ENCODE measurements around the gene CTNNA2.

CTNNA2 gene

GRCh38 chr2:79981316-79981715 is 468.5 kb downstream of the CTNNA2 start:
- H3K4me1 ChIP-seq: no peaks in the 10 kb centered on the region
- no peak overlapping the region for H3K4me3 ChIP-seq
- no peak overlapping the region for H3K9ac ChIP-seq
- H3K36me3 ChIP-seq: no peaks in the 10 kb centered on the region
- TF ChIP-seq Cebpa-rat (IDR thresholded peaks at IDR 0.05): no peak
- H3K27me3 ChIP-seq: no peaks in the 10 kb centered on the region
- H3K27ac ChIP-seq: no peak overlapping the region
- no peaks in the 10 kb centered on the region for H4K20me1 ChIP-seq
- H3K4me2 ChIP-seq: no peak overlapping the region
- H3K9me3 ChIP-seq (replicated peaks in 1 of 11): no peaks in the 10 kb centered on the region

- no peaks in the 10 kb centered on the region for H3K27me3 ChIP-seq
- no peaks in the 10 kb centered on the region for H3K9me3 ChIP-seq (replicated peaks in 1 of 11)
- H3K36me3 ChIP-seq: no peaks in the 10 kb centered on the region
- H3K4me2 ChIP-seq: no peak overlapping the region
- no peak overlapping the region for H3K4me3 ChIP-seq
- TF ChIP-seq Cebpa-rat (IDR thresholded peaks at IDR 0.05): no peak
- H4K20me1 ChIP-seq: no peaks in the 10 kb centered on the region
- H3K4me1 ChIP-seq: no peaks in the 10 kb centered on the region
- no peak overlapping the region for H3K9ac ChIP-seq
- no peak overlapping the region for H3K27ac ChIP-seq
These were observed 469.6 kb downstream of the CTNNA2 start for GRCh38 chr2:79982445-79982844.

GRCh38 chr2:79984476-79984875 is 471.6 kb downstream of the CTNNA2 start:
- Histone ChIP-seq H3K4me3 (no peak overlapping the region), H3K4me2 (no peak overlapping the region), H3K36me3 (no peaks in the 10 kb centered on the region), H3K9me3 (replicated peaks in 1 of 11) (no peaks in the 10 kb centered on the region), H3K4me1 (no peaks in the 10 kb centered on the region), H3K9ac (no peak overlapping the region), H3K27ac (no peak overlapping the region), H3K27me3 (no peaks in the 10 kb centered on the region), H4K20me1 (no peaks in the 10 kb centered on the region)
- TF ChIP-seq Cebpa-rat (IDR thresholded peaks at IDR 0.05): no peak

- H3K36me3 ChIP-seq: no peaks in the 10 kb centered on the region
- no peak for TF ChIP-seq Cebpa-rat (IDR thresholded peaks at IDR 0.05)
These were observed 472.3 kb downstream of the CTNNA2 start for GRCh38 chr2:79985145-79985544.

GRCh38 chr2:79985571-79985970 is 472.7 kb downstream of the CTNNA2 start:
- no peak for TF ChIP-seq Cebpa-rat (IDR thresholded peaks at IDR 0.05)
- H3K27me3 ChIP-seq: no peaks in the 10 kb centered on the region
- no peaks in the 10 kb centered on the region for H4K20me1 ChIP-seq

More at GRCh38 chr2:79985145-79985544, 472.3 kb downstream of the CTNNA2 start:
- no peak overlapping the region for H3K4me2 ChIP-seq
- H3K9ac ChIP-seq: no peak overlapping the region
- no peak overlapping the region for H3K4me3 ChIP-seq
- H4K20me1 ChIP-seq: no peaks in the 10 kb centered on the region
- H3K9me3 ChIP-seq (replicated peaks in 1 of 11): no peaks in the 10 kb centered on the region
- no peaks in the 10 kb centered on the region for H3K27me3 ChIP-seq
- no peak overlapping the region for H3K27ac ChIP-seq
- no peaks in the 10 kb centered on the region for H3K4me1 ChIP-seq

GRCh38 chr2:79993144-79993543 is 480.3 kb downstream of the CTNNA2 start:
- no peak for TF ChIP-seq Cebpa-rat (IDR thresholded peaks at IDR 0.05)

More at GRCh38 chr2:79985571-79985970, 472.7 kb downstream of the CTNNA2 start:
- Histone ChIP-seq H3K27ac (no peak overlapping the region), H3K4me2 (no peak overlapping the region), H3K36me3 (no peaks in the 10 kb centered on the region), H3K9me3 (replicated peaks in 1 of 11) (no peaks in the 10 kb centered on the region), H3K4me1 (no peaks in the 10 kb centered on the region), H3K9ac (no peak overlapping the region), H3K4me3 (no peak overlapping the region)

GRCh38 chr2:79994161-79994560 is 481.3 kb downstream of the CTNNA2 start:
- Histone ChIP-seq H4K20me1 (no peaks in the 10 kb centered on the region), H3K9ac (no peak overlapping the region), H3K4me2 (peak overlapping the region in 7 of 11 experiments; percentile 5 to 48 (median 33); a peak in 12 of 22 replicates), H3K36me3 (no peaks in the 10 kb centered on the region), H3K27ac (no peak overlapping the region), H3K4me1 (peaks cover 4 to 17% (median 10%) of the 10 kb centered on the region in 10 experiments; a peak in 13 of 20 replicates), H3K4me3 (no peak overlapping the region), H3K9me3 (replicated peaks in 1 of 11) (no peaks in the 10 kb centered on the region), H3K27me3 (peaks cover 0 to 16% (median 0%) of the 10 kb centered on the region in 11 experiments; a peak in 4 of 22 replicates)
- TF ChIP-seq Cebpa-rat (IDR thresholded peaks at IDR 0.05): peak in 9 of 11 experiments; percentile 30 to 77 (median 54); a peak in 10 of 22 replicates

More at GRCh38 chr2:79993144-79993543, 480.3 kb downstream of the CTNNA2 start:
- peak overlapping the region in 7 of 11 experiments; percentile 6 to 36 (median 24); a peak in 6 of 22 replicates for H3K4me2 ChIP-seq
- H3K27me3 ChIP-seq: peaks cover 0 to 16% (median 0%) of the 10 kb centered on the region in 11 experiments; a peak in 4 of 22 replicates
- no peaks in the 10 kb centered on the region for H4K20me1 ChIP-seq
- H3K4me3 ChIP-seq: no peak overlapping the region
- no peaks in the 10 kb centered on the region for H3K9me3 ChIP-seq (replicated peaks in 1 of 11)
- H3K27ac ChIP-seq: no peak overlapping the region
- no peak overlapping the region for H3K9ac ChIP-seq
- H3K36me3 ChIP-seq: no peaks in the 10 kb centered on the region
- peaks cover 4 to 17% (median 10%) of the 10 kb centered on the region in 10 experiments; a peak in 13 of 20 replicates for H3K4me1 ChIP-seq

- Histone ChIP-seq H3K4me1 (peaks cover 4 to 17% (median 10%) of the 10 kb centered on the region in 10 experiments; a peak in 13 of 20 replicates), H3K4me2 (no peak overlapping the region), H4K20me1 (no peaks in the 10 kb centered on the region), H3K36me3 (no peaks in the 10 kb centered on the region), H3K9ac (no peak overlapping the region), H3K27ac (no peak overlapping the region), H3K27me3 (peaks cover 0 to 16% (median 0%) of the 10 kb centered on the region in 11 experiments; a peak in 4 of 22 replicates), H3K9me3 (replicated peaks in 1 of 11) (no peaks in the 10 kb centered on the region), H3K4me3 (no peak overlapping the region)
- TF ChIP-seq Cebpa-rat (IDR thresholded peaks at IDR 0.05): no peak
These were observed 482.1 kb downstream of the CTNNA2 start for GRCh38 chr2:79994965-79995364.

- Histone ChIP-seq H4K20me1 (no peaks in the 10 kb centered on the region), H3K4me2 (no peak overlapping the region), H3K27ac (no peak overlapping the region), H3K4me3 (no peak overlapping the region), H3K4me1 (peaks cover 4 to 17% (median 10%) of the 10 kb centered on the region in 10 experiments; a peak in 13 of 20 replicates), H3K27me3 (peaks cover 0 to 16% (median 0%) of the 10 kb centered on the region in 11 experiments; a peak in 4 of 22 replicates), H3K9me3 (replicated peaks in 1 of 11) (no peaks in the 10 kb centered on the region), H3K36me3 (no peaks in the 10 kb centered on the region), H3K9ac (no peak overlapping the region)
- TF ChIP-seq Cebpa-rat (IDR thresholded peaks at IDR 0.05): no peak
These were observed 483.9 kb downstream of the CTNNA2 start for GRCh38 chr2:79996709-79997108.

GRCh38 chr2:80001701-80002101 is 488.9 kb downstream of the CTNNA2 start:
- no peak overlapping the region for H3K4me3 ChIP-seq
- no peak overlapping the region for H3K4me2 ChIP-seq
- no peak for TF ChIP-seq Cebpa-rat (IDR thresholded peaks at IDR 0.05)
- peaks cover 0 to 7% (median 0%) of the 10 kb centered on the region in 11 experiments; a peak in 2 of 22 replicates for H3K27me3 ChIP-seq
- no peak overlapping the region for H3K9ac ChIP-seq
- no peaks in the 10 kb centered on the region for H3K4me1 ChIP-seq
- H3K9me3 ChIP-seq (replicated peaks in 1 of 11): no peaks in the 10 kb centered on the region
- no peaks in the 10 kb centered on the region for H3K36me3 ChIP-seq
- no peaks in the 10 kb centered on the region for H4K20me1 ChIP-seq
- H3K27ac ChIP-seq: no peak overlapping the region
